HG03039 (cell line): Measurements from ENCODE around the gene GPR156.
"Not testable (repeated sequence)": the region's sequence is repeated elsewhere in the genome, so short reads cannot be mapped to it uniquely, and the experiment has no call there.

ENCODE experiments used
- ATAC-seq: cut with Tn5 transposase; IDR thresholded peaks from one replicate; pipeline ENCODE4 v1.9.1; 2021; ENCODE audit warnings: mild to moderate bottlenecking, moderate library complexity; ENCODE audit not compliant: unreplicated experiment

The GPR156 gene

DNA sequence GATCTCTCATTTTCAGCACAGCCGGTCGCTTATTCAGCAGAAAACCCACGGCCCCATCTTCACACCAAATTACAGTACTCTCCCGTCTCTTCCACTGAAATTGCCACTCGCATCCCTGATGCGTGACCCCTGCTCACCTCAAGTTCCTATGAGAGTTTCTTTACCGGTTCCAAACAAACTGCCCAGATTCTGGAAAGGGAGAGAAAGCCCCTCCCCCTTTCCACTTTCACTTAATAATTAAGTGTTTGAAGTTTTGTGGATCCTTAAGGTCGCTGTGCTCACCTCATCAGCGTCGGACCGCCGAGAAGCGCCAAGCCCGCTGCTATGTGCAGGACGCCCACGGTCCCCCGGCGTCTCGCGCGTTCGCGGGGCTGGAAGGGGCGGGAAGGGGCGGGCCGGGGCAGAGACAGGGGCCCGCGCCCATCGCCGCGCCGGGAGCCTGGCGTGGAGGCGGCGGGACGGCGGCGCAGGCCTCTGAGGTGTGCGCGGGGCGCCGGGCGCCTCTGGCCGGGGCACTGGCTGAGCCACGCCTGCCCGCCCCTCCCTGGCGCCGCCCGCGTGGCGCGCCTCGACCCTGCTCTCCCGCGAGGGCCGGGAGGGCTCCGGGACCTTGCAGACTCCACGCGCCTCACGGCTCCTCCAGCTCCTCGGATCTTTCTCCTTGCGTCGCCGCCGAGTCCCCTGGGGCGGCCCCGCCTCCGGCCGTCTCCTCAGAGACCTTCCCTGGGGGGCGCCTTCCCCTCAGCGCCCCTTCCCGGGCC, at the start of gene GPR156:
TSS of gene GPR156 (minus strand) at position 476 of the 761 bp plus-strand sequence. CDS start 41,124 bp downstream, outside the sequence.
- ATAC-seq = no peak

DNA sequence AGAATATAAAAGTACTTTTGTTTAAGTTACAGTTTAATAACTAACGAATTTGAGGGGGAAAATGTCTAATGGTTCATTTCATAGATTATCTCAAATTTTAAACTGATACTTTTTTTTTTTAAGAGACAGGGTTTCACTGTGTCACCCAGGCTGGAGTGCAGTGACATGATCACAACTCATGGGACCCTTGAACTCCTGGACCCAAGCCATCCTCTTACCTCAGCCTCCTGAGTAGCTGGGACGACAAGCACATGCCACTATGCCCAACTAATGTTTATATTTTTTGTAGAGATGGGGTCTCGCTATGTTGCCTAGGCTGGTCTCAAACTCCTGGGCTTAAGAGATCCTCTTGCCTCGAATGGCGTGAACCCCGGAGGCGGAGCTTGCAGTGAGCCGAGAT, 47.6 kb upstream of the GPR156 start:
- no peak for ATAC-seq

DNA sequence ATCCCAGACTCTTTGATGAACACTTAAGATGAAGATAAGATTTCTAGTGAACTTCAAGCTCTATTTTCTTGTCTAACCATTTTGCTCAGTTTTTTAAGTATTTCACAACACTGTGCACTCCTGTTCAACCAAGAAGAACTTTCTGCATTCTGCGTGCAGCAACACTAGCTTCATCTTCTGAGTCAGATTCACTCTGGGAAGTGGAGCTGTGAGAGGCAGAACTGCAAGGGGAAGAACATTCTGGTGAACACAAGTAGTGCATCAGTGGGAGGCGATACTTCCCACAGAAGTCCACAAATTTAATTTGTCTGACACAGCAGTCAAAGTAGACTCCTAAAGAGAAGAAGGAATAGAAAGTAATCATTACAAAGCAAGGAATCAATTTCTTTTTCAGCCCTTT, 46.1 kb upstream of the GPR156 start:
- no peak for ATAC-seq

DNA sequence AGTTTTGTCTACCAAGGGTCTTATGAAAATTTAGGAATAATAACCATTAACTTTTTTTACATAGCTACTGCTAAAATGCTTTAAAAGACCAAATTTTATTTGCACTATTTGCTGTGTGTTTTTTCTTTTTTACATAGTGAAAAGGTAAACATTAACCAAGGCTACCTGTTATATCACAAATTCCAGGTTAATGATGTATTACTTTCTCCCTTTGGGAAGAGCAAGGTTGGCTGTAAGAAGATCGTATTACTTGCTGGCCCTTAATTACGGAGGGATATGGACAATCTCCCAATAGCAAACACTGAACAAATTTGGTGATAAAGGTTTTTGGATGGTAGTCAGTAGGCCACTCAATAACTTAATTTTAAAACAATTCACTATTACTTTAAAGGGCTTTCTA, 41.8 kb upstream of the GPR156 start:
- no peak for ATAC-seq

DNA sequence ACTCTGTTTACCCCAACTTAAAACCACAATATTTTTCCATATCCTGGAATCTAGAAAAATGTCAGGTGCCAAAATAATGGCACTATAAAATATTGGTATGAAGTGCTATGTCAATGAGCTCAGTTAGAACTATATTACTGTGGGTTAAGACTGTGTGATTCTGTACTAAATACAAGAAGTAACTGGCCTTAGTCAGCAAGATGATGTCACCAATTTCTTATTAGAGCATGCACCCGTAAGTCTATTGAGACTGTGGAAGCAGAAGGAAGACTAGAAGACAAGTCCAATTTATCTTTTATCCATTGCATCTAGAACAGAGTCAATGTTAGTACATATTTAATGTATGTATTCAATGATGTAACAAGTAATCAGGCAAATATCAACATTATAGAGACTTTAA, 39.2 kb upstream of the GPR156 start:
- no peak for ATAC-seq

DNA sequence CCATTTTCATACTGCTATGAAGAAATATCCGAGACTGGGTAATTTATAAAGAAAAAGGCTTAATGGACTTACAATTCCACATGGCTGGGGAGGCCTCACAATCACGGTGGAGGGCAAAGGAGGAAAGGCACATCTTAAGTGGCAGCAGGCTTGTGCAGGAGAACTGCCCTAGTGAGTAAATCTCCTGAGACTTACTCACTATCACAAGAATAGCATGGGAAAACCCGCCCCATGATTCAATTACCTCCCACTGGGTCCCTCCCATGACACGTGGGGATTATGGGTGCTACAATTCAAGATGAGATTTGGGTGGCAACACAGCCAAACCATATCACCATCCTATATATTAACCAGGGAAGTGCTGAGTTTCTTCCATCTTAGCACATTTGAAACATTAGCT, 38.7 kb upstream of the GPR156 start:
- ATAC-seq = not testable (repeated sequence)

DNA sequence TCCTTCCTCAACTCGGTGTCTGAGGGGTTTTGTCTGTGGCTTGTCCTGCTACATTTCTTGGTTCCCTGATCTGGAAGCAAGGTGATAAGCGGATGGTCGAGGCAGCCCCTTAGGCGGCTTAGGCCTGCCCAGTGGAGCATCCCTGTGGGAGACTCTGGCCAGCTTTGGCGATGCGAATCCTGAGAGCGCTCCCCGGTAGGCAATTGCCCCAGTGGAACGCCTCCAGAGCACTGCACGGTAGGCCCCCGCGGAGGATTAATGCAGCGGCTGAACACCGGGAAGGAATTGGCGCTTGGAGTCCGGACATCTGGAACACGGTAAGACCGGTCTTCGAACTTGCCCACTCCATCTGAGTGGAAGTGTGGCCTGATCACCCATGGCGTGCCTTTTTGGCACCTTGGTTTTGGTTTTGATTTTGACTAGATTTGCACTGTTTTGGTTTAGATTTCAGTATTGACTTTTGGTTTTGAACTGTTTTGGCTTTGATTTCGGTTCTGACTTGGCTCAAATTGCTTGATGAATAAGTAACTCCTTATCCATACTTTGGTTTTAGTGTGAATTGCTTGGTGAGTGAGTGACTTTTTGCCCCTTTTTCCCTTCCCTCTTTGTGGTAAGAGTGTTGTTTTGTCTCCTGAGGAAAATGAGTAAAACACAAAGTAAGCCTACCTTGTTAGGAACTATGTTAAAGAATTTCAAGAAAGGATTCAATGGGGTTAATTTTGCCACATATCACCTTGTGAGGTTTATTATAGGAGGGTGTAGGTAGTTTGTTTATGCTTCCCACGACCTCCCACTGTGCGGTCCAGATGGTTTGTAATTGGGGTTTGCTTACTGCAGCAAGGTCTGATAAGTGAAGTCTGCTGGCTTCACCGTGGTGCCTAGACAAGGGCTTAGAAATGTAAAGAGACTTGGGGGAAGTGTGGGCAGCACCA, 27.1 kb upstream of the GPR156 start:
- no peak for ATAC-seq

DNA sequence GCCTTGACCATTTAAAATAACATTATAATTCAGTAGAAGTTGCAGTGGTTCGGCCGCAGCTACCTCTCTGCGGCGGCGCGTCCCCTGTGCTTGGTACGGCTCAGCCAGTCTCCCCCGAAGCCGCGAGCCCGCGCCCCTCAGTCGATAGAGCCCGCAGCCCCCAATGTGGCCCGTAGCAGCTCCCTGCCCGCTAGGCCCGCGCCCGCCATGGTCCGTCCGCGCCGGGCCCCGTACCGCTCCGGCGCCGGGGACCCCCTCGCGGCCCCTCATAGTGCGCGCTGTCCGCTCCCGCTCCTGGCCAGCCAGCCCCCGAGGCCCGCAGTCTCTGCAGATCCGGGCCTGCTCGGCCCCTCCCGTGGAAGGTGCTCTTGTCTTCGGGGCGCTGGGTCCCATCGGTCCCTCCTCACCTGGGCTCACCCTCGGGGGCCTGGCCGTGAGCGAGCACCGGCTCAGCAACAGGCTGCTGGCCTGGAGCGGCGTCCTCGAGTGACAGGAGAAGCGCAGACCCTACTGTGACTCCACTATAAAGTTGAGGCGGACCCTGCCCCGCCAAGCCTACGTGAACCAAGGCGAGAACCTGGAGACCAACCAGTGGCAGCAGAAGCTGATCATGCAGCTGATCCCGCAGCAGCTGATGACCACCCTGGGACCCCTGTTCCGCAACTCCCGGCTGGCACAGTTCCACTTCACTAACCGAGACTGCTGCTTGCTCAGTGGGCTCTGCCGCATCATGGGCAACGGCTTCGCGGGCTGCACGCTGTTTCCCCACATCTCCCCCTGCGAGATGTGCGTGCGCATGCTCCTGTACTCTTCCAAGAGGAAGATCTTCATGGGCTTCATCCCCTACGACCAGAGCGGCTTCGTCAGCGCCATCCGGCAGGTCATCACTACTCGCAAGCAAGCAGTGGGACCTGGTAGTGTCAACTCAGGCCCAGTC, 21.8 kb upstream of the GPR156 start:
- ATAC-seq = no peak

DNA sequence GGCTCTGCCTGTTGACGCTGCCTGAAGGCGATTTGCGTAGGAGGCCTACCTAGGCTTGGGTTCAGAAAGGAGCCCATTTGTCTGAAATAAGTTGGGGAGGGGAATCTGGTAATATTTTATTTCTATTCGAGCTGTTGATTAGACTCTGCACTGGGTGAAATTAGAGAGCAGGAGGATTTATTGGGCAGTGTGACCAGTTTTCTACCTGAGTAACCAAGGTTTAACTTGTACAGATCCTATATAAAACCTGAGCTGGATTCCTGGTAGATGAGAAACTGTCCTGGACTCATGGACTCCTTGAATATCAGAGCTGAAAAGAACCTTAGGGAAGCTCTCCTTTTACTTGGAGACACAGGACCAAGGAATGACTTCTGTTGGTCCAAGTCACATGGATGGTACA, 19.6 kb upstream of the GPR156 start:
- ATAC-seq = no peak

DNA sequence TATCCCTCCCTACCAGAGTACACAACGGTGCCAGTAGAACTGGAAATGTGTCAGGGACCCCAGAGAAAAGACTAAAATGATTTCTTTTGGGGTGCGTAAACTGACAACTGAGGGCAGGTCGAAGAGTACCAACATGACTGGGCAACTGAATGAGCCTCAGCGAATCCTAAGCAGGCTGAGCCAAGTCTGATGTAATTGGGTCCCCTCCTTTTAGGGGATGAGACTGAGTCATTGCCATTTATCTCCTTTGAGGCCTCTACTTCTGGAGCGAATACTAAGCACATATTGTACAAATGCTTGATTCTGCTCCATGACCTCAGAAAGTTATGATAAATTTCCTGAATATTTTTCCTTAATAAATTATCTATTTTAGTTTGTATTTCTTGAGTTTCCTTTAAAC, 17.3 kb upstream of the GPR156 start:
- ATAC-seq = no peak

DNA sequence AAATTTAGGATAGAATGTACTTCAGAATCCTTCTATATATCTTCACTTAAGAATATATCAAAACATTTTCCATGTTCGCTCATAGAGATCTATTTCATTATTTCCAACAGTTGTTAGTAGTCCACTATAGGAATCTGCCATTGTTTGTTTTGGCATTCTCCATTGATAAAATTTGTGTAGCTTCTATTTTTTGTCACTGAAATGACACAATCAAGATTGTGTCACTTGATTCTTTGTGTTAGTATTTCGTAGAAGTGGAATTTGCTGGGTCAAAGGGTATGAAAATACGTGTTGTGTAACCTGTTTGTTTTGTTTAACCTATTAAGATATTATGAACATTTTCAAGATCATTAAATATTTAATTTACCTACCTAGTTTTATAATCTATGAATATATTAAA, 15.9 kb upstream of the GPR156 start:
- ATAC-seq = no peak

DNA sequence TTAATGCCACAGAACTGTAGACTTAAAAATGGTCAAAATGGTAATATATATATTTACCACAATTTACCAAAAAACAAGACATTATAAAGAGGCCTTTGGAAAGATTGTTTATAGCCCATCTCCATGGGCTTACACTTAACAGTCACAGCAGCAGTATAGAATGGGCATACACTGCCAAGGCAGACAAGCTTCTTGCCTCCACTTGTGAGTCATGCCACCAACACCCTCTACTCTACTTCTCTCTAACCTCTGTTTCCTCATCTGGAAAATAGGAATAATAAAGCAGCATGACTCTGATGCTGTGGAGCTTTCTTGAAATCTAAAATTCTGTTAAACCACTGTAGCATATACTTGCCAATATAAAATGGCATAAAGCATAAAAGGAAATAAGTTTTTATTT, 14.4 kb upstream of the GPR156 start:
- ATAC-seq = no peak

DNA sequence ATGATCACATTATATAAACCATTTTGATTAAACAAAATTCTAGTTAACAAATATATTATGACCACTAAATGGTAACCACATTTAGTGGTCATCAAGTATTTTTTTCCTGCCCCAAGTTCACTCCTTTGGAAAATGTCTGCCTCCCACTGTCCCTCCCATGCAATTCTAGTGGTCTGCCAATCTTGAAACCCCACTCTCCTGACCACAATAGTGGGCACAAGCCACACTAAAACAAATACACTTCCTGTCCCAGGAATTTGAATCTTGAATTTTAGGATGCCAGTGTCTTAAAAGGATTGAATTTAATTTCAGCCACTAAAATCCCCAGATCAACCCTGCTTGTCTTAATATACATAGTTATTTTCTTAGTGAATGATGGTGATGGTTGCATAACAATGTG, 14.0 kb upstream of the GPR156 start:
- no peak for ATAC-seq

DNA sequence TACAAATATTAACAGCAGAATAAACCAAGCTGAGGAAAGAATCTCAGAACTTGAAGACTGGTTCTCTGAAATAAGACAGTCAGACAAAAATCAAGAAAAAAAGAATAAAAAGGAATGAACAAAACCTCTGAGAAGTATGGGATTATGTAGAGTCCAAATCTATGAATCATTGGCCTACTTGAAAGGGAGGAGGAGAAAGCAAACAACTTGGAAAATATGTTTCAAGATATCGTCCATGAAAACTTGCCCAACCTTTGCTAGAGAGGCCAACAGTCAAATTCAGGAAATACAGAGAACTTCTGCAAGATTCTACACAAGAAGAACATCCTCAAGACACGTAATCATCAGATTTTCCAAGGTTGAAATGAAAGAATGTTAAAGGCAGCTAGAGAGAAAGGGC, 6.5 kb upstream of the GPR156 start:
- ATAC-seq = not testable (repeated sequence)

DNA sequence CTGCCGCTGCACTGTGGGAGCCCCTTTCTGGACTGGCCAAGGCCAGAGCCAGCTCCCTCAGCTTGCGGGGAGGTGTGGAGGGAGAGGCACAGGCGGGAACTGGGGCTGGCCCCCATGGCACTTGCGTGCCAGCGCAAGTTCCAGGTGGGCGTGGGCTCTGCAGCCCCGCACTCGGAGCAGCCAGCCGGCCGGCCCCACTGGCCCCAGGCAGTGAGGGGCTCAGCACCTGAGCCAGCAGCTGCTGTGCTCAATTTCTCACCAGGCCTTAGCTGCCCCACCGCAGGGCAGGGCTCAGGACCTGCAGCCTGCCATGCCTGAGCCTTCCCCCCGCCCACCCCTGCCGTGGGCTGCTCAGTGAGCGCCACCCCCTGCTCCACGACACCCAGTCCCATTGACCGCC, 4.6 kb upstream of the GPR156 start:
- no peak for ATAC-seq

DNA sequence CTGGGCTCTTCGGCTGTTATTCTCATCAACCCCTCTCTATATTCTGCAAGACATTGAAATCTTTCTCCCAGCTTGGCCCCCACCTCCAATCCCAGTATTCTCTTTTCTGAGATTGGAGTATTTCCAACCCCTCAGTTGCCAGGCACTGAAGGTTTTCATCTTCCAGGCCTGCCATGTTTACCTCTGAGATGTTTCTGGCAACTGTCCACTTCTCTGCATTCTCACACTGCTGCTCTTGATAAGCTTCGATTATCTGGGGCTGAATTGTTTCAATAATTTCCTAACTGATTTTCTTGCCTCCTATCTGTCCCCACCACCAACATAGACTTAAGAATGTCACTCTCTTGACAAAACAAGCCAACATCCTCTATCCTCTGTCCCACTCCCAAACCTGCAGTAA, 1.4 kb upstream of the GPR156 start:
- ATAC-seq = no peak

DNA sequence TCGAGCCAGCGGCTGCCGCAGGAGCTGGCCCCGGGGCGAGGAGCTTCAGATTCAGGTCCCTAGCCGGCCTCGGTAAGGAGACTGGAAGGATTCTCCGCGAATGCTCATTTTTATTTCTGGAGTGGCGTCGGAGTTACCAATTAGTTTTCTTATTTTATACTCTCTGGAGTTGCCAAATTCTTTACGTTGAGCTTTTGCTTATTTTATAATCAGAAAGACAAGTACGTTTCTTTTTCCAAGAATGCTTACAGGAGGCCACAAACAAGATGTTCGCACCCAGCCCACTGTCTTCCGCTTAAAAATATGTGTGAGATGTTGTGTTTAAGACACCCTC, 453 bp upstream of the GPR156 start:
- no peak for ATAC-seq

DNA sequence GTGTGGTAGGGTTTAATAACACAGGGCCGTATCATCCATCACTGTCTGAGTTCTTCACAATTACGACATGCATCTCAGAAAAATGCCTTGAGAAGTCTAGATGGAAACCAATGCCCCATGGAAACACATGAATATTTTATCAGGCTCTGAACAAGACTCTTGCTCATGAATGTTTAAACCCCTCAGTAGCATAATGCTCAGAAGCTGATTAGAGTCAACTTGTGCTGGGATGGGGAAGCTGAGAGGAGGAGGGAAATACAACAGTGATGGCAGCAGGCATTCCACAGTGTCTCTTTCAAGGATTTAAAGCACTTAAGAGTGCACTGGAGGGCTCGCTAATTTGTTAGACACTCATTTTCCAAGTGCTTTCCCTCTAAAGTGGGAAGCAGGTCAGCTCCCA, 3.8 kb downstream of the GPR156 start:
- no peak for ATAC-seq

DNA sequence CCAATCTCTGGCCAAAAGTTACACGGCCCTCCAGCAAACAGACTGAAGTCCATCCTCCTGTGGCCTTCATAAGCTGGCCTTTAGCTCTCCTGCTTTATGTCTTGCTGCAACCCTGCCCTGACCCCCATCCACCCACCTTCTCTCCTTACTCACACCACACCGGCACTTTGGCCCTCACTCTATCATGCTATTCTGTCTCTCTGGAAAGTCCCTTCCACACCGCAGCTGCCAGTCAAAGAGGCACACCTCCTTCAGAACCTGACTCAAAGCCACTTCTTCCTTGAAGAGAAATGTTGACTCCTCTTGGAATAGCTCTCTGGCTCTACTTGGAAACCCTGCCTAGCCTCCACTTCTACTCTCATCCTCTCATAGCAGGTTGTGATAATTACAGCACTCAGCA, 4.5 kb downstream of the GPR156 start:
- no peak for ATAC-seq

DNA sequence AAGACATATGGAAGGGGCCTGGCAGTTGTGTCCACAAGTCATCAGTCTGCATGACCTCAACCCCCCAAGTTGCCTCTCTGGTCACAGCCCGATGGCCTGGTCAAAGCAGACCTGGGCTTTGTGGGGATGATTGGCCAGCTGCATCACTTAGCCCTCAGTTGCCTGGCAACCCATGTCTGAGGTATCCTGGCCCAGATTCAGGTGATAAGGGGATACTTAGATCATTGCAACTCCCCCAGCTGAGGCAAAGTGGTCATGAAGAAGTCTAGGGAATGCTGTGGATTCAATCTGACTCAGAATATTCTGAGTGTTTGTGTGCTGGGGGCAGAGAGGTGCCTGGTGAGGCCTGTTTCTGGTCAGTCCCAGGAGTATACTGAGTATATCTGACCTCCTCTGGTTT, 5.0 kb downstream of the GPR156 start:
- ATAC-seq = no peak

DNA sequence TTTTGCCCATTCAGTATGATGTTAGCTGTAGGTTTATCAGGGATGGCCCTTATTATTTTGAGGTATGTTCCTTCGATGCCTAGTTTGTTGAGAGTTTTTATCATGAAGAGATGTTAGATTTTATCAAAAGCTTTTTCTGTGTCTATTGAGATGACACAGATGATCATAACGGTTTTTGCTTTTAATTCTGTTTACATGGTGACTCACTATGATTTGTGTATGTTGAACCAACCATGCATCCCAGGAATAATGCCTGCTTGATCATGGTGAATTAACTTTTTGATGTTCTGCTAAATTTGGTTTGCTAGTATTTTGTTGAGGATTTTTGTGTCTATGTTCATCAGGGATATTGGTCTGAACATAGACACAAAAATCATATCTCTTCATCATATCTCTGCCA, 8.3 kb downstream of the GPR156 start:
- no peak for ATAC-seq
